Activated T-cell treated with anti-CD3 and anti-CD28 coated beads for 1 hour (primary cell): ENCODE measurements around the gene DNAL4.
"Not testable (repeated sequence)": the region's sequence is repeated elsewhere in the genome, so short reads cannot be mapped to it uniquely, and the experiment has no call there.

Source experiments
- DNase-seq: peaks from one replicate; pipeline ENCODE4 v3.0.0-alpha.2; 2020; ENCODE audit warnings: low read depth

The DNAL4 gene

GRCh38 chr22:38826801-38827200 is 32.9 kb upstream of the DNAL4 start:
- DNase-seq, result no peak

GRCh38 chr22:38826386-38826785 is 32.4 kb upstream of the DNAL4 start:
- no peak for DNase-seq

GRCh38 chr22:38824585-38824984 is 30.6 kb upstream of the DNAL4 start:
- DNase-seq, result peak; percentile 11

- no peak for DNase-seq
These were observed 29.7 kb upstream of the DNAL4 start for GRCh38 chr22:38823637-38824036.

- no peak for DNase-seq
These were observed 29.1 kb upstream of the DNAL4 start for GRCh38 chr22:38823076-38823475.

- no peak for DNase-seq
These were observed 26.1 kb upstream of the DNAL4 start for GRCh38 chr22:38820020-38820419.

GRCh38 chr22:38819387-38819940 is 25.5 kb upstream of the DNAL4 start:
- DNase-seq, result no peak

- DNase-seq, result no peak
These were observed 23.3 kb upstream of the DNAL4 start for GRCh38 chr22:38817196-38817595.

- no peak for DNase-seq
These were observed 21.9 kb upstream of the DNAL4 start for GRCh38 chr22:38815842-38816241.

GRCh38 chr22:38811241-38811640 is 17.3 kb upstream of the DNAL4 start:
- DNase-seq, result no peak

- not testable (repeated sequence) for DNase-seq
These were observed 11.2 kb upstream of the DNAL4 start for GRCh38 chr22:38805041-38805593.

GRCh38 chr22:38802671-38803121 is 8.8 kb upstream of the DNAL4 start:
- no peak for DNase-seq

GRCh38 chr22:38799265-38800002 is 5.5 kb upstream of the DNAL4 start:
- no peak for DNase-seq

GRCh38 chr22:38798496-38798895 is 4.6 kb upstream of the DNAL4 start:
- no peak for DNase-seq

GRCh38 chr22:38796262-38796957 is 2.5 kb upstream of the DNAL4 start:
- DNase-seq, result no peak

- DNase-seq, result no peak
These were observed 1.6 kb upstream of the DNAL4 start for GRCh38 chr22:38795569-38795968.

- DNase-seq, result no peak
These were observed 626 bp downstream of the DNAL4 start for GRCh38 chr22:38793317-38793716.

GRCh38 chr22:38792833-38793232 is 1.1 kb downstream of the DNAL4 start:
- DNase-seq, result no peak

GRCh38 chr22:38789606-38790005 is 4.3 kb downstream of the DNAL4 start:
- DNase-seq, result no peak

GRCh38 chr22:38788846-38789245 is 5.1 kb downstream of the DNAL4 start:
- DNase-seq, result no peak

GRCh38 chr22:38788021-38788816 is 5.7 kb downstream of the DNAL4 start:
- no peak for DNase-seq

- no peak for DNase-seq
These were observed 7.3 kb downstream of the DNAL4 start for GRCh38 chr22:38786631-38787030.
